A673 (cell line): ENCODE measurements around the gene MFAP1.

ENCODE experiments used
- EZH2 ChIP-seq: fragments of 200-600 bp; sonication (generic); IDR thresholded peaks from 2 replicates; pipeline ENCODE4 v1.6.1; 2017; ENCODE audit warnings: borderline replicate concordance, low read depth, mild to moderate bottlenecking, mixed read lengths, antibody characterized with exemption, low read length; ENCODE audit not compliant: poor library complexity, severe bottlenecking
- TF ChIP-seq, protein P1 (sequence below): fragments of 300-800, 200-600 bp; sonication (generic); conservative IDR thresholded peaks from 2 replicates; pipeline ENCODE4 v1.5.1; 2017; ENCODE audit warnings: low read depth, mild to moderate bottlenecking, antibody characterized with exemption, low read length, moderate library complexity, mixed read lengths

DNA sequence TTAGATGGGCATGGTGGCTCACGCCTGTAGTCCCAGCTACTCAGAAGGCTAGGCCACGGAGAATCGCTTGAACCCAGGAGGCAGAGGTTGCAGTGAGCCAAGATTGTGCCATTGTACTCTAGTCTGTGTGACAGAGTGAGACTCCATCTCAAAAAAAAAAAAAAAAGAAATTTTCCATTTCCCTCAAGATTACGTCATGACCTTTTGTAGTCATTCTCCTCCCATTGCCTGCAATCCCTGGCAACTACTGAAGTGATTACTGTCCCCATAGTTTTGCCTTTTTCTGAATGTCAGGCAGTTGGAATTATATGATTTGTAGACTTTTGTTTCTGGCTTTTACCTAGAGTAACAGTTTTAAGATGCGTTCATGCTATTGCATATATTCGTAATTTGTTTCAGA, 30.3 kb upstream of the MFAP1 start:
- TF ChIP-seq, protein P1, sequence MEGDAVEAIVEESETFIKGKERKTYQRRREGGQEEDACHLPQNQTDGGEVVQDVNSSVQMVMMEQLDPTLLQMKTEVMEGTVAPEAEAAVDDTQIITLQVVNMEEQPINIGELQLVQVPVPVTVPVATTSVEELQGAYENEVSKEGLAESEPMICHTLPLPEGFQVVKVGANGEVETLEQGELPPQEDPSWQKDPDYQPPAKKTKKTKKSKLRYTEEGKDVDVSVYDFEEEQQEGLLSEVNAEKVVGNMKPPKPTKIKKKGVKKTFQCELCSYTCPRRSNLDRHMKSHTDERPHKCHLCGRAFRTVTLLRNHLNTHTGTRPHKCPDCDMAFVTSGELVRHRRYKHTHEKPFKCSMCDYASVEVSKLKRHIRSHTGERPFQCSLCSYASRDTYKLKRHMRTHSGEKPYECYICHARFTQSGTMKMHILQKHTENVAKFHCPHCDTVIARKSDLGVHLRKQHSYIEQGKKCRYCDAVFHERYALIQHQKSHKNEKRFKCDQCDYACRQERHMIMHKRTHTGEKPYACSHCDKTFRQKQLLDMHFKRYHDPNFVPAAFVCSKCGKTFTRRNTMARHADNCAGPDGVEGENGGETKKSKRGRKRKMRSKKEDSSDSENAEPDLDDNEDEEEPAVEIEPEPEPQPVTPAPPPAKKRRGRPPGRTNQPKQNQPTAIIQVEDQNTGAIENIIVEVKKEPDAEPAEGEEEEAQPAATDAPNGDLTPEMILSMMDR: no peak
- TF ChIP-seq EZH2: no peak
